ENCODE measurements around the gene ITGA7. TPM values are rescaled to one million over a fixed set of nuclear protein-coding genes. Genes with fewer than 3 reads are reported as not detected.

Gene ITGA7
- total and polyA plus RNA-seq, 2 of the 8 experiments (the other 6 are each of a cell fraction or from before 2014, with no cell fraction given) = 57.6 to 86.1 TPM

DNA sequence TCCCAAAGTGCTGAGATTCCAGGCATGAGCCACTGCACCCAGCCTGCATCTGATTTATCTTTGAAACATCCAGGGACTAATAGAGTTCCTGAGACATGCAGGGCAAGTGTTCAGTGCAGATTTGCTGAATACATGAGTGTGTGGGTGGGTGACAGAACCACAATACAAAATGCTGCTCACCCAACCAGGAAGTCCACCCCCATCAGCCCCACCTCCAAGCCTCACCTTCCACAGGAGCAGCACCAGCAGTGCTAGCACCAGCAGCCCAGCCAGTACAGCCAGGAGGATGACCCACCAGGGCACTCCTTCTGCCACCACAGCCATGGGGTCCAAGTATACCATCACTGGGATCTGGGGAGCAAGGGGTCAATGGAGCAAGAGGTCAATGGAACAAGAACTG lies 20.0 kb downstream of the ITGA7 start (continued):
- TF ChIP-seq SUZ12 (IDR thresholded peaks at IDR 0.05; ENCODE audit: low read length) (no peak), PHF8 (conservative IDR thresholded peaks at IDR 0.05; ENCODE audit: low read depth, low read length) (no peak), KDM1A (IDR thresholded peaks at IDR 0.05; ENCODE audit: borderline replicate concordance, low read length) (no peak), RBBP5 (IDR thresholded peaks at IDR 0.05; ENCODE audit: borderline replicate concordance, low read depth, low read length) (no peak)
- TF ChIP-seq, protein P1, sequence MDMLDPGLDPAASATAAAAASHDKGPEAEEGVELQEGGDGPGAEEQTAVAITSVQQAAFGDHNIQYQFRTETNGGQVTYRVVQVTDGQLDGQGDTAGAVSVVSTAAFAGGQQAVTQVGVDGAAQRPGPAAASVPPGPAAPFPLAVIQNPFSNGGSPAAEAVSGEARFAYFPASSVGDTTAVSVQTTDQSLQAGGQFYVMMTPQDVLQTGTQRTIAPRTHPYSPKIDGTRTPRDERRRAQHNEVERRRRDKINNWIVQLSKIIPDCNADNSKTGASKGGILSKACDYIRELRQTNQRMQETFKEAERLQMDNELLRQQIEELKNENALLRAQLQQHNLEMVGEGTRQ (IDR thresholded peaks at IDR 0.05; ENCODE audit: low read length) = no peak
- TF ChIP-seq, protein P2, sequence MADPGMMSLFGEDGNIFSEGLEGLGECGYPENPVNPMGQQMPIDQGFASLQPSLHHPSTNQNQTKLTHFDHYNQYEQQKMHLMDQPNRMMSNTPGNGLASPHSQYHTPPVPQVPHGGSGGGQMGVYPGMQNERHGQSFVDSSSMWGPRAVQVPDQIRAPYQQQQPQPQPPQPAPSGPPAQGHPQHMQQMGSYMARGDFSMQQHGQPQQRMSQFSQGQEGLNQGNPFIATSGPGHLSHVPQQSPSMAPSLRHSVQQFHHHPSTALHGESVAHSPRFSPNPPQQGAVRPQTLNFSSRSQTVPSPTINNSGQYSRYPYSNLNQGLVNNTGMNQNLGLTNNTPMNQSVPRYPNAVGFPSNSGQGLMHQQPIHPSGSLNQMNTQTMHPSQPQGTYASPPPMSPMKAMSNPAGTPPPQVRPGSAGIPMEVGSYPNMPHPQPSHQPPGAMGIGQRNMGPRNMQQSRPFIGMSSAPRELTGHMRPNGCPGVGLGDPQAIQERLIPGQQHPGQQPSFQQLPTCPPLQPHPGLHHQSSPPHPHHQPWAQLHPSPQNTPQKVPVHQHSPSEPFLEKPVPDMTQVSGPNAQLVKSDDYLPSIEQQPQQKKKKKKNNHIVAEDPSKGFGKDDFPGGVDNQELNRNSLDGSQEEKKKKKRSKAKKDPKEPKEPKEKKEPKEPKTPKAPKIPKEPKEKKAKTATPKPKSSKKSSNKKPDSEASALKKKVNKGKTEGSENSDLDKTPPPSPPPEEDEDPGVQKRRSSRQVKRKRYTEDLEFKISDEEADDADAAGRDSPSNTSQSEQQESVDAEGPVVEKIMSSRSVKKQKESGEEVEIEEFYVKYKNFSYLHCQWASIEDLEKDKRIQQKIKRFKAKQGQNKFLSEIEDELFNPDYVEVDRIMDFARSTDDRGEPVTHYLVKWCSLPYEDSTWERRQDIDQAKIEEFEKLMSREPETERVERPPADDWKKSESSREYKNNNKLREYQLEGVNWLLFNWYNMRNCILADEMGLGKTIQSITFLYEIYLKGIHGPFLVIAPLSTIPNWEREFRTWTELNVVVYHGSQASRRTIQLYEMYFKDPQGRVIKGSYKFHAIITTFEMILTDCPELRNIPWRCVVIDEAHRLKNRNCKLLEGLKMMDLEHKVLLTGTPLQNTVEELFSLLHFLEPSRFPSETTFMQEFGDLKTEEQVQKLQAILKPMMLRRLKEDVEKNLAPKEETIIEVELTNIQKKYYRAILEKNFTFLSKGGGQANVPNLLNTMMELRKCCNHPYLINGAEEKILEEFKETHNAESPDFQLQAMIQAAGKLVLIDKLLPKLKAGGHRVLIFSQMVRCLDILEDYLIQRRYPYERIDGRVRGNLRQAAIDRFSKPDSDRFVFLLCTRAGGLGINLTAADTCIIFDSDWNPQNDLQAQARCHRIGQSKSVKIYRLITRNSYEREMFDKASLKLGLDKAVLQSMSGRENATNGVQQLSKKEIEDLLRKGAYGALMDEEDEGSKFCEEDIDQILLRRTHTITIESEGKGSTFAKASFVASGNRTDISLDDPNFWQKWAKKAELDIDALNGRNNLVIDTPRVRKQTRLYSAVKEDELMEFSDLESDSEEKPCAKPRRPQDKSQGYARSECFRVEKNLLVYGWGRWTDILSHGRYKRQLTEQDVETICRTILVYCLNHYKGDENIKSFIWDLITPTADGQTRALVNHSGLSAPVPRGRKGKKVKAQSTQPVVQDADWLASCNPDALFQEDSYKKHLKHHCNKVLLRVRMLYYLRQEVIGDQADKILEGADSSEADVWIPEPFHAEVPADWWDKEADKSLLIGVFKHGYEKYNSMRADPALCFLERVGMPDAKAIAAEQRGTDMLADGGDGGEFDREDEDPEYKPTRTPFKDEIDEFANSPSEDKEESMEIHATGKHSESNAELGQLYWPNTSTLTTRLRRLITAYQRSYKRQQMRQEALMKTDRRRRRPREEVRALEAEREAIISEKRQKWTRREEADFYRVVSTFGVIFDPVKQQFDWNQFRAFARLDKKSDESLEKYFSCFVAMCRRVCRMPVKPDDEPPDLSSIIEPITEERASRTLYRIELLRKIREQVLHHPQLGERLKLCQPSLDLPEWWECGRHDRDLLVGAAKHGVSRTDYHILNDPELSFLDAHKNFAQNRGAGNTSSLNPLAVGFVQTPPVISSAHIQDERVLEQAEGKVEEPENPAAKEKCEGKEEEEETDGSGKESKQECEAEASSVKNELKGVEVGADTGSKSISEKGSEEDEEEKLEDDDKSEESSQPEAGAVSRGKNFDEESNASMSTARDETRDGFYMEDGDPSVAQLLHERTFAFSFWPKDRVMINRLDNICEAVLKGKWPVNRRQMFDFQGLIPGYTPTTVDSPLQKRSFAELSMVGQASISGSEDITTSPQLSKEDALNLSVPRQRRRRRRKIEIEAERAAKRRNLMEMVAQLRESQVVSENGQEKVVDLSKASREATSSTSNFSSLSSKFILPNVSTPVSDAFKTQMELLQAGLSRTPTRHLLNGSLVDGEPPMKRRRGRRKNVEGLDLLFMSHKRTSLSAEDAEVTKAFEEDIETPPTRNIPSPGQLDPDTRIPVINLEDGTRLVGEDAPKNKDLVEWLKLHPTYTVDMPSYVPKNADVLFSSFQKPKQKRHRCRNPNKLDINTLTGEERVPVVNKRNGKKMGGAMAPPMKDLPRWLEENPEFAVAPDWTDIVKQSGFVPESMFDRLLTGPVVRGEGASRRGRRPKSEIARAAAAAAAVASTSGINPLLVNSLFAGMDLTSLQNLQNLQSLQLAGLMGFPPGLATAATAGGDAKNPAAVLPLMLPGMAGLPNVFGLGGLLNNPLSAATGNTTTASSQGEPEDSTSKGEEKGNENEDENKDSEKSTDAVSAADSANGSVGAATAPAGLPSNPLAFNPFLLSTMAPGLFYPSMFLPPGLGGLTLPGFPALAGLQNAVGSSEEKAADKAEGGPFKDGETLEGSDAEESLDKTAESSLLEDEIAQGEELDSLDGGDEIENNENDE (IDR thresholded peaks at IDR 0.05; ENCODE audit: insufficient replicate concordance, low read length) = no peak
- TF ChIP-seq, protein P3, sequence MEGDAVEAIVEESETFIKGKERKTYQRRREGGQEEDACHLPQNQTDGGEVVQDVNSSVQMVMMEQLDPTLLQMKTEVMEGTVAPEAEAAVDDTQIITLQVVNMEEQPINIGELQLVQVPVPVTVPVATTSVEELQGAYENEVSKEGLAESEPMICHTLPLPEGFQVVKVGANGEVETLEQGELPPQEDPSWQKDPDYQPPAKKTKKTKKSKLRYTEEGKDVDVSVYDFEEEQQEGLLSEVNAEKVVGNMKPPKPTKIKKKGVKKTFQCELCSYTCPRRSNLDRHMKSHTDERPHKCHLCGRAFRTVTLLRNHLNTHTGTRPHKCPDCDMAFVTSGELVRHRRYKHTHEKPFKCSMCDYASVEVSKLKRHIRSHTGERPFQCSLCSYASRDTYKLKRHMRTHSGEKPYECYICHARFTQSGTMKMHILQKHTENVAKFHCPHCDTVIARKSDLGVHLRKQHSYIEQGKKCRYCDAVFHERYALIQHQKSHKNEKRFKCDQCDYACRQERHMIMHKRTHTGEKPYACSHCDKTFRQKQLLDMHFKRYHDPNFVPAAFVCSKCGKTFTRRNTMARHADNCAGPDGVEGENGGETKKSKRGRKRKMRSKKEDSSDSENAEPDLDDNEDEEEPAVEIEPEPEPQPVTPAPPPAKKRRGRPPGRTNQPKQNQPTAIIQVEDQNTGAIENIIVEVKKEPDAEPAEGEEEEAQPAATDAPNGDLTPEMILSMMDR (IDR thresholded peaks at IDR 0.05; ENCODE audit: control extremely low read depth in 1 of 3, insufficient read depth in 1 of 3, low read depth in 1 of 3, low read length in 3 of 3) = no peak
